WTC11 (cell line): ENCODE measurements around the gene HOXA2. TPM values are rescaled to one million over a fixed set of nuclear protein-coding genes. Genes with fewer than 3 reads are reported as not detected.

Experiments used
- ATAC-seq: fragments of 200-7000 bp; cut with Tn5 transposase; 2 replicates; pipeline ENCODE4 v1.10.0; 2021; ENCODE audit warnings: mild to moderate bottlenecking, moderate library complexity
- CTCF ChIA-PET: fragments of 300-600 bp; sonication (Branson Sonifier 250); formaldehyde crosslinking; loops from one replicate; lab custom pipeline; 2021; ENCODE audit warnings: antibody characterized with exemption; lab: Charles Lee
- POLR2A ChIA-PET: fragments of 350-600 bp; sonication (Branson Sonifier 250); formaldehyde crosslinking; loops from one replicate; lab custom pipeline; 2021; ENCODE audit warnings: antibody characterized with exemption; lab: Charles Lee
- DNase-seq: peaks from one replicate; pipeline ENCODE4 v3.0.0; 2021; ENCODE audit warnings: low spot score
- H3K27ac Mint-ChIP-seq: 2 replicates; pipeline ENCODE4 v1.8.0; 2021; ENCODE audit warnings: mixed read lengths
- H3K27me3 Mint-ChIP-seq: 2 replicates; pipeline ENCODE4 v1.8.0; 2021; ENCODE audit warnings: low read depth, mild to moderate bottlenecking, moderate library complexity, mixed read lengths
- H3K36me3 Mint-ChIP-seq: 2 replicates; pipeline ENCODE4 v1.8.0; 2021; ENCODE audit warnings: mixed read lengths
- H3K4me1 Mint-ChIP-seq: 2 replicates; pipeline ENCODE4 v1.8.0; 2022; ENCODE audit warnings: mixed read lengths
- H3K4me3 Mint-ChIP-seq: 2 replicates; pipeline ENCODE4 v1.8.0; 2021; ENCODE audit warnings: mild to moderate bottlenecking, moderate library complexity, mixed read lengths
- H3K9me3 Mint-ChIP-seq: 2 replicates; pipeline ENCODE4 v1.8.0; 2021; ENCODE audit warnings: mixed read lengths
- ELF4 ChIP-seq: sonication (generic); formaldehyde crosslinking; IDR thresholded peaks from 2 replicates; pipeline ENCODE4 v1.8.1; 2022; ENCODE audit warnings: low read depth, mild to moderate bottlenecking, moderate library complexity, missing genetic modification reagents
- ERG ChIP-seq: fragments of 250-450 bp; sonication (Bioruptor Pico); IDR thresholded peaks from 2 replicates; pipeline ENCODE4 v1.8.0; 2021; ENCODE audit warnings: mild to moderate bottlenecking
- GABPB1 ChIP-seq: sonication (generic); formaldehyde crosslinking; IDR thresholded peaks from 2 replicates; pipeline ENCODE4 v1.8.1; 2023; ENCODE audit warnings: mild to moderate bottlenecking, missing genetic modification reagents
- GTF2I ChIP-seq: fragments of 250-450 bp; sonication (Bioruptor Pico); conservative IDR thresholded peaks from 2 replicates; pipeline ENCODE4 v1.4.0; 2021; ENCODE audit warnings: mild to moderate bottlenecking
- JUN ChIP-seq: sonication (generic); formaldehyde crosslinking; IDR thresholded peaks from 2 replicates; pipeline ENCODE4 v1.8.0; 2023; ENCODE audit warnings: mild to moderate bottlenecking, missing genetic modification reagents
- NFATC4 ChIP-seq: fragments of 250-450 bp; sonication (Bioruptor Pico); IDR thresholded peaks from 2 replicates; pipeline ENCODE4 v1.9.0; 2021; ENCODE audit warnings: mild to moderate bottlenecking
- NFYB ChIP-seq: sonication (generic); formaldehyde crosslinking; conservative IDR thresholded peaks from 2 replicates; pipeline ENCODE4 v1.8.0; 2022; ENCODE audit warnings: low read depth, missing genetic modification reagents
- NR3C1 ChIP-seq: sonication (generic); formaldehyde crosslinking; conservative IDR thresholded peaks from 2 replicates; pipeline ENCODE4 v1.8.1; 2023; ENCODE audit warnings: low read depth, mild to moderate bottlenecking, missing genetic modification reagents
- PRRX2 ChIP-seq: fragments of 250-450 bp; sonication (Bioruptor Pico); IDR thresholded peaks from 2 replicates; pipeline ENCODE4 v1.8.0; 2021; ENCODE audit warnings: mild to moderate bottlenecking
- RELA ChIP-seq: sonication (generic); formaldehyde crosslinking; IDR thresholded peaks from 2 replicates; pipeline ENCODE4 v1.8.1; 2022; ENCODE audit warnings: missing genetic modification reagents, mild to moderate bottlenecking, borderline replicate concordance
- SOX15 ChIP-seq: fragments of 250-450 bp; sonication (Bioruptor Pico); IDR thresholded peaks from 2 replicates; pipeline ENCODE4 v1.9.0; 2021; ENCODE audit warnings: mild to moderate bottlenecking
- TEAD1 ChIP-seq: sonication (generic); formaldehyde crosslinking; IDR thresholded peaks from 2 replicates; pipeline ENCODE4 v1.8.0; 2022; ENCODE audit warnings: mild to moderate bottlenecking, missing genetic modification reagents
- USF1 ChIP-seq: sonication (generic); formaldehyde crosslinking; IDR thresholded peaks from 2 replicates; pipeline ENCODE4 v1.8.0; 2022; ENCODE audit warnings: mild to moderate bottlenecking, missing genetic modification reagents
- USF2 ChIP-seq: sonication (generic); formaldehyde crosslinking; IDR thresholded peaks from 2 replicates; pipeline ENCODE4 v1.8.1; 2023; ENCODE audit warnings: mild to moderate bottlenecking, missing genetic modification reagents, moderate library complexity
- ZNF219 ChIP-seq: sonication (generic); formaldehyde crosslinking; IDR thresholded peaks from 2 replicates; pipeline ENCODE4 v1.8.0; 2023; ENCODE audit warnings: missing genetic modification reagents, mild to moderate bottlenecking, borderline replicate concordance
- ZNF396 ChIP-seq: fragments of 250-450 bp; sonication (Bioruptor Pico); IDR thresholded peaks from 2 replicates; pipeline ENCODE4 v1.8.0; 2021; ENCODE audit warnings: mild to moderate bottlenecking, moderate library complexity, borderline replicate concordance
- total RNA-seq: library from RNA; stranded (reverse); gene quantifications from 3 replicates; pipeline ENCODE4 v1.2.3, GENCODE V29; 2021
- TF ChIP-seq, protein P1 (sequence below): sonication (generic); formaldehyde crosslinking; IDR thresholded peaks from 2 replicates; pipeline ENCODE4 v1.8.1; 2023; ENCODE audit warnings: mild to moderate bottlenecking, missing genetic modification reagents, borderline replicate concordance

HOXA2 gene
- total RNA-seq, 1 experiment from 2014 or later: not detected

DNA sequence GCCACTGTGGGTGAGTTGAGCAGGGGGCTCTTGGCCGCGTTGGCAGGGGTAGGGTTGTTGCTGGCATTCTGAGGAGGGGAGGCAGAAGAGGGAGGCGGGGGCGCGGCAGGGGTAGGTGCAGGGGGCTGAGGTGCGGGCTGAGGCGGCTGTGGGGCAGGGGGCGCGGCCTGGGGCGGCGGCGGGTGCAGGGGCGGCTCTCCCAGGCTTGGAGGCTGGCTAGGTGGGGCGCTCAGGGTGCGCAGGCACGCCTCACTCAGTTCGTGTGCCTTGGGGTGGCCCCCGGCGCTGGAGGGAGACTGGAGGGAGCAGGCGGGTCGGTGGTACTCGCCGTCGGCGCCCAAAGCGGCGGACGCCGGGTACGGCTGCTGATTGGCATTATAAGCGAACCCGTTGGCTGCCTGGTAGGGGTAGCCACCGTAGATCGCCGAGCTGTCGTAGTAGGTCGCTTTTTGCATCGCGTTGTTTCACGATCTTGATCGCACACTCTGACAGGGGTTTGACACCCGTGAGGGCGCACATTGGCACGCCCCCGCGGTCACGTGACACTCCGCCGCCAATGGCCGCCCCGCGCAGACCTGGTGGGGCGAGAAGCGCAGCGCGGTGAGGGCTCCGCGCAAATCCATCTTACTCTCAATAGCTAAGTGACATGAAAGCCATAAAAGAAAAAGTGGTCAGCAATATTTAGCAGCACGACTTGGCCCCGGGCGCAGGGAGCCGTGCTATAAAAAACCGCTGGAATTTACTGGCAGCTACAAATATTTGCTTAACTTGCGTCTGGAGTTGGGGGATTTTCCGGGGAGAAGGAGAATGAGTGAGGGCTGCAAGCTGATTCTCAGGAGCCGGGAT is 7.9 kb upstream of the HOXA2 start:
- DNase-seq: peak; percentile 72
- Mint-ChIP-seq H3K36me3 (no peaks in the 10 kb centered on the region; the same call in 1 of the 2 replicates), H3K4me1 (peaks cover 26% of the 10 kb centered on the region), H3K27ac (no peak overlapping the region), H3K9me3 (no peaks in the 10 kb centered on the region), H3K4me3 (peak overlapping the region; percentile 55), H3K27me3 (peaks cover 95% of the 10 kb centered on the region)
- ATAC-seq: peak; percentile 14
- peak; percentile 93 for TF ChIP-seq USF2 (CRISPR knock-in tag)
- TF ChIP-seq GTF2I (CRISPR knock-in tag): no peak
- TF ChIP-seq SOX15 (CRISPR knock-in tag): no peak
- peak; percentile 91 for TF ChIP-seq USF1
- TF ChIP-seq NFYB (CRISPR knock-in tag): peak; percentile 80
- ChIA-PET POLR2A (no interaction called here), CTCF (interaction anchor here (1.0 to 1.4 kb wide), 4 partner anchors 9 to 50 kb away, joined by 3 to 4 read pairs (median 4); partner anchors contain the start of gene HOXA1)

DNA sequence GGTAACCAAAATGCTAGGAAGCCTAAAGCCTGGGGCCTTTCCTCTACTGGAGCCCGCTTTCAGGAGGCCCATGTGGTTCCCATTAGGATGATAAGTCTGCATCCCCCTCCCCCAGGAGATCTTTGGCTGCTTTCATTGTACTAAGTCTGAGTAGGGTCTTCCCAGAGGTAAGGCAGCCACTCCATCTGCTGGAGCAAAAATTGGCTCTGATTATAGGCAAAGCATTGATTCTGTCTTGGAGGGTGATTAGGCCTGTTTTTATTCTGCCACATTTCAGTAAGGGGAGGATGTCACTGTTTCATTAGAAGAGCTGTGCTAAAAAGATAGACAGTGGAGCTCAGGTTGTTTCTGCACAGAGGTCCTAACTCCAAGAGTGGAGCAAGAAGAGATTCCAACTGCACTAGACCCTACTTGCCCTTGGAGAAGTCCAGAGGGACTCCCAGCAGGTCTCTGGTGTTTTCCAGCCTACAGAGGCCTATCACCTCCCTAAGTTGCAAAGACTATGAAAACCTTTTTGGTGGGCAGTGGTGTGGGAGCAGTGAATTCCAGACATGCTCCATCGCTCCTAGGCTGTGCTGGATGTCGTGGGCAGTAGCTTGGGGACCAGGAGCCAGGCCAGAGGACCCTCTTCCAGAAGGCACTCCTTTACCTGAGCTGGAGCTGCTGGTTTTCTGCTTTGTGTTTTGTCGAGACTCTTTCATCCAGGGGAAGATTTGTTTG is 7.1 kb upstream of the HOXA2 start:
- no peaks in the 10 kb centered on the region for H3K9me3 Mint-ChIP-seq
- ATAC-seq (no peak), DNase-seq (no peak)
- no peak overlapping the region for H3K27ac Mint-ChIP-seq
- peaks cover 95% of the 10 kb centered on the region for H3K27me3 Mint-ChIP-seq
- H3K4me3 Mint-ChIP-seq: peak overlapping the region; percentile 54
- POLR2A ChIA-PET: interaction anchor here (0.8 kb wide), 1 partner anchor 7 kb away, joined by 3 read pairs; no protein-coding TSS in a partner anchor
- peaks cover 26% of the 10 kb centered on the region for H3K4me1 Mint-ChIP-seq
- TF ChIP-seq ZNF396: no peak
- no peak for TF ChIP-seq ERG (CRISPR knock-in tag)
- no peak for TF ChIP-seq ZNF219
- no peak for TF ChIP-seq ELF4 (CRISPR knock-in tag)
- no peaks in the 10 kb centered on the region; the same call in 1 of the 2 replicates for H3K36me3 Mint-ChIP-seq
- CTCF ChIA-PET: interaction anchor here (1.0 to 1.9 kb wide), 6 partner anchors 11 to 266 kb away, joined by 3 to 4 read pairs (median 4); partner anchors contain the start of gene HOXA1

DNA sequence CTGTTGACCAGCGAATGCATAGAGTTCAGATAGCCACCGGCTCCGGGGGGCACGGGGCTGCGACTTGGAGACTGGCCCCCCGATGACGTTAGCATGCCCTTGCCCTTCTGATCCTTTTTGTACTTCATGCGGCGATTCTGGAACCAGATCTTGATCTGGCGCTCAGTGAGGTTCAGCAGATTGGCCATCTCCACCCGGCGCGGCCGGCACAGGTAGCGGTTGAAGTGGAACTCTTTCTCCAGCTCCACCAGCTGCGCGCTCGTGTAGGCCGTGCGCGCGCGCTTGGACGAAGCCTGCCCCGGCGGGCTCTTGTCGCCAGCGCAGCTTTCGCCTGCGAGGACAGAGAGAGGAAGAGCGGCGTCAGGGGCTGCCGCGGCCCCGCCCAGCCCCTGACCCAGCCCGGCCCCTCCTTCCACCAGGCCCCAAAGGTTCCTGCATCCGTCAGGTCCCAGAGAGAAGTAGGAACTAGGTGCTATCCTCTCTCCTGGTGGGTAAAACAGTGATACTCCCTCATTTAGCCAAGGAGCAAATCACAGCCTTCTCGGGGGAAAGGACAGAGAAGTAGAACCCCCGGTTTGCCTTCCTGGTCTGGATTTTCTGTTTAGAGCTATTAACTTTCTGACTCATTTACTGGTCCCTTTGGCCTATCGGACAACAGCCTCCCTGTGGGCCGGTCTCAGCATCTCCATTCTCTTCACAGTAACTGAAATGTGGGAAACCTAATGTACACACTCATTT is 6.1 kb upstream of the HOXA2 start:
- Mint-ChIP-seq H3K4me1 (peaks cover 26% of the 10 kb centered on the region), H3K4me3 (peak overlapping the region; percentile 63), H3K9me3 (no peaks in the 10 kb centered on the region), H3K36me3 (no peaks in the 10 kb centered on the region; the same call in 1 of the 2 replicates), H3K27me3 (peaks cover 99% of the 10 kb centered on the region)
- ChIA-PET POLR2A (interaction anchor here (0.8 to 0.9 kb wide), 2 partner anchors 9 to 10 kb away, joined by 3 read pairs; no protein-coding TSS in a partner anchor), CTCF (interaction anchor here (0.6 to 1.9 kb wide), 4 partner anchors 10 to 265 kb away, joined by 3 to 4 read pairs (median 4); no protein-coding TSS in a partner anchor)
- peak; percentile 72 for ATAC-seq
- TF ChIP-seq JUN (CRISPR knock-in tag): no peak
- no peak for TF ChIP-seq TEAD1
- TF ChIP-seq RELA: no peak
- TF ChIP-seq GTF2I (CRISPR knock-in tag): no peak
- no peak for TF ChIP-seq PRRX2
- TF ChIP-seq NR3C1 (CRISPR knock-in tag): no peak
- TF ChIP-seq NFATC4 (CRISPR knock-in tag): no peak
- TF ChIP-seq, protein P1, sequence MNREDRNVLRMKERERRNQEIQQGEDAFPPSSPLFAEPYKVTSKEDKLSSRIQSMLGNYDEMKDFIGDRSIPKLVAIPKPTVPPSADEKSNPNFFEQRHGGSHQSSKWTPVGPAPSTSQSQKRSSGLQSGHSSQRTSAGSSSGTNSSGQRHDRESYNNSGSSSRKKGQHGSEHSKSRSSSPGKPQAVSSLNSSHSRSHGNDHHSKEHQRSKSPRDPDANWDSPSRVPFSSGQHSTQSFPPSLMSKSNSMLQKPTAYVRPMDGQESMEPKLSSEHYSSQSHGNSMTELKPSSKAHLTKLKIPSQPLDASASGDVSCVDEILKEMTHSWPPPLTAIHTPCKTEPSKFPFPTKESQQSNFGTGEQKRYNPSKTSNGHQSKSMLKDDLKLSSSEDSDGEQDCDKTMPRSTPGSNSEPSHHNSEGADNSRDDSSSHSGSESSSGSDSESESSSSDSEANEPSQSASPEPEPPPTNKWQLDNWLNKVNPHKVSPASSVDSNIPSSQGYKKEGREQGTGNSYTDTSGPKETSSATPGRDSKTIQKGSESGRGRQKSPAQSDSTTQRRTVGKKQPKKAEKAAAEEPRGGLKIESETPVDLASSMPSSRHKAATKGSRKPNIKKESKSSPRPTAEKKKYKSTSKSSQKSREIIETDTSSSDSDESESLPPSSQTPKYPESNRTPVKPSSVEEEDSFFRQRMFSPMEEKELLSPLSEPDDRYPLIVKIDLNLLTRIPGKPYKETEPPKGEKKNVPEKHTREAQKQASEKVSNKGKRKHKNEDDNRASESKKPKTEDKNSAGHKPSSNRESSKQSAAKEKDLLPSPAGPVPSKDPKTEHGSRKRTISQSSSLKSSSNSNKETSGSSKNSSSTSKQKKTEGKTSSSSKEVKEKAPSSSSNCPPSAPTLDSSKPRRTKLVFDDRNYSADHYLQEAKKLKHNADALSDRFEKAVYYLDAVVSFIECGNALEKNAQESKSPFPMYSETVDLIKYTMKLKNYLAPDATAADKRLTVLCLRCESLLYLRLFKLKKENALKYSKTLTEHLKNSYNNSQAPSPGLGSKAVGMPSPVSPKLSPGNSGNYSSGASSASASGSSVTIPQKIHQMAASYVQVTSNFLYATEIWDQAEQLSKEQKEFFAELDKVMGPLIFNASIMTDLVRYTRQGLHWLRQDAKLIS (CRISPR knock-in tag): no peak
- no peak for TF ChIP-seq GABPB1 (CRISPR knock-in tag)
- TF ChIP-seq, all 79 proteins: peak for 0
- no peak overlapping the region for H3K27ac Mint-ChIP-seq
- peak; percentile 72 for DNase-seq
